GM21367 (cell line): ENCODE data around the gene BDP1.
A peak's percentile ranks its signal among the peaks of the same experiment; 100 is the strongest.
"Not testable (repeated sequence)": the region's sequence is repeated elsewhere in the genome, so short reads cannot be mapped to it uniquely, and the experiment has no call there.

Experiments
- ATAC-seq: cut with Tn5 transposase; IDR thresholded peaks from one replicate; pipeline ENCODE4 v1.9.1; 2021; ENCODE audit not compliant: unreplicated experiment

Gene BDP1

GRCh38 chr5:71569748-71570509 is 114.5 kb downstream of the BDP1 start:
- ATAC-seq, result no peak

DNA sequence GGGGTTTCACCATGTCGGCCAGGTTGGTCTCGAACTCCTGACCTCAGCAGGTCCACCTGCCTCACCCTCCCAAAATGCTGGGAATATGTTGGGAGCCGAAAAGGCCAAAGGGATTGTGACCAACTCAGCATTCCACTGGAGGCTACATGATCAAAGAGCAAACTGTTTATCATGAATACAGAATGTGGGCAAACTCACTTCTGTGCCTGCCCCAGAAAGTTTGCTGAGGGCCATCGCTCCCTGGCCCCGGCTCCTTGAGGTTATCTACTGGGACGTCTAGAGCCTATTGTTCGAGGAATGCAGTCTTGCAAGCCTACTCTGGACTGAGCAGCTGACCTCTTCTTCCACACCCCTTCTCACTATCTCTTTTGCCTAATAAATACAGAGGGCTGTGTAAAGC is 116.4 kb downstream of the BDP1 start:
- ATAC-seq, result not testable (repeated sequence)

GRCh38 chr5:71573591-71573990 is 118.1 kb downstream of the BDP1 start:
- ATAC-seq, result no peak

DNA sequence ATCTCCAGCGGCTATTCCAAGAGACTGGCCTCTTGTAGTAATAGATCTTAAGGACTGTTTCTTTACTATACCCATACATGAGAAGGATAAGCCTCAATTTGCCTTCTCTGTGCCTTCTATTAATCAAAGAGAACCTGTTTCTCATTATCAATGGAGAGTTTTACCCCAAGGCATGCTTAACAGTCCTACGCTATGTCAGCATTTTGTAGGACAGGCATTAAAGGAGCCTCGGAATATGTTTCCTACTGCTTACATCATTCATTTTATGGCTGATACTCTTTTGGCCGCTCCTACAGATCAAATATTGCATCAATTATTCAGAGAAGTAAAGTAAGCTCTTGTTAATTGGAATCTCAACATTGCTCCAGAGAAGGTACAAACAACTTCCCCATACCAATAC is 120.1 kb downstream of the BDP1 start:
- ATAC-seq, result not testable (repeated sequence)

GRCh38 chr5:71576241-71576640 is 120.8 kb downstream of the BDP1 start:
- no peak for ATAC-seq

DNA sequence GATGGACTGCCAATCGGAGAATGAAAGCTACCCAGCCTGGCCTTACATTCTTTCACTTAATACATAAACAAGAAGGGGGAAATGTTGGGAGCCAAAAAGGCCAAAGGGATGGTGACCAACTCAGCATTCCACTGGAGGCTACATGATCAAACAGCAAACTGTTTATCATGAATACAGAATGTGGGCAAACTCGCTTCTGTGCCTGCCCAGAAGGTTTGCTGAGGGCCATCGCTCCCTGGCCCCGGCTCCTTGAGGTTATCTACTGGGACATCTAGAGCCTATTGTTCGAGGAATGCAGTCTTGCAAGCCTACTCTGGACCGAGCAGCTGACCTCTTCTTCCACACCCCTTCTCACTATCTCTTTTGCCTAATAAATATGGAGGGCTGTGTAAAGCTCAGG is 122.4 kb downstream of the BDP1 start:
- not testable (repeated sequence) for ATAC-seq

DNA sequence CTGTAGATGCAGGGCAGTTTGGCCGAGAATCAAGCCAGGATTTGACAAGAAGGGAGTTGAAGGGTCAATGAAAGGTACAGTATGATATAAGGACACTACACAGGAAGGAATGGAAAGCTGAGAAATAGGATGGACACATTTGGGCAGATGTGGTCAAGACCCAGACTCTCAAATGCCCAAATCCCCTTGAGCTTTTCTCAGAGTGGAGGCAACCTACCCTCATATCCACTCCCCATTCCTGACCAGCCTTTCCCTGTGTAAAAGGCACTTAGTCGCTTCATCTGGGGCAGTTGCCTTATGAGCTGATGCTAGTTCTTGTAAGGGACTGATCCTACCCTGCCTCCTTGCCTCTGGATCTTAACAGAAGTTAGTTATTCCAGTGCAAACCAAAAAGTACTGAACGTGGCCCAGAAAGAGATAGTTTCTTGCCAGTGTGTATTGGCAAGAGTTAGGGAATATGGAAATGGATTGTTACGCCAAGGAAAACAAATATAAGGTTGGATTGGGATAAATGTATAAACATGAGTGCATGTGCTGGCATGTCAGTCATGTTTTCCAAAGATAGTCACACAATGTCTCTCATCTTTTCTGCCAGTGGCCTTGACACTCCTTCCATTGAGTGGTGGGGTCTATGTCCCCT is 127.6 kb downstream of the BDP1 start:
- no peak for ATAC-seq

- no peak for ATAC-seq
Measured at GRCh38 chr5:71586052-71586940, 130.8 kb downstream of the BDP1 start.

DNA sequence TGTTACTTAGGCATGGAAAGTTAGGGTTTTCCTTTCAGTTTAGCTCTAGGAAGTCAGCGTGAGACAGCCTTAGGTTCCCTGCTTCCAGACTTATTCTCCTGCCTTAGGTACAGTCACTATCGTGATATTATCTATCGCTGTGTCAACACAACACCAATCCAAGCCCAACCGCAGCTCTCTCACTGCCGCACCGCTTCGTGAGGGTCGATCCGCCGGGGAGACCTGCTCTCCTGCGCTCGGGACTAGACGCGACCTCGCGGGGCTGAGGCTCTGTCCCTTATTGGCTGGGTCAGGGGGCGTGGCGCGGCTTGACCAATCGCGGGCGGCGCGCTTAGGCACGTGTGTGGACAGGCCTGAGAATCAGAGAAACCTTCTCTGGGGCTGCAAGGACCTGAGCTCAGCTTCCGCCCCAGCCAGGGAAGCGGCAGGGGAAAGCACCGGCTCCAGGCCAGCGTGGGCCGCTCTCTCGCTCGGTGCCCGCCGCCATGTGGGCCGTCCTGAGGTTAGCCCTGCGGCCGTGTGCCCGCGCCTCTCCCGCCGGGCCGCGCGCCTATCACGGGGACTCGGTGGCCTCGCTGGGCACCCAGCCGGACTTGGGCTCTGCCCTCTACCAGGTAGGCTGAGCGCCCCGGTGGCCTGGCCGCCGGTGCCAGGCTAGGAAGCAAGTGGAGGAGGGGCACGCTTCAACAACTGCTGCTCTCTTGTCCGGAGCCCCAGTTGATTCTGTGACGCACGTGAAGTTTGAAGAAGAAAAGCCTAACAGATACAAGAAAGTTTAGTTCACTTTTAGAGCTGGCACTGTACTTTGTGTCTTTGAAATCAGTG is 131.7 kb downstream of the BDP1 start, which contains the start of gene MCCC2:
Gene MCCC2 (plus strand): TSS at position 400 of the 825 bp plus-strand sequence. CDS start 86 bp downstream, at position 486.
- ATAC-seq, result peak; percentile 95

GRCh38 chr5:71587766-71588532 is 132.5 kb downstream of the BDP1 start:
- ATAC-seq, result peak; percentile 2

DNA sequence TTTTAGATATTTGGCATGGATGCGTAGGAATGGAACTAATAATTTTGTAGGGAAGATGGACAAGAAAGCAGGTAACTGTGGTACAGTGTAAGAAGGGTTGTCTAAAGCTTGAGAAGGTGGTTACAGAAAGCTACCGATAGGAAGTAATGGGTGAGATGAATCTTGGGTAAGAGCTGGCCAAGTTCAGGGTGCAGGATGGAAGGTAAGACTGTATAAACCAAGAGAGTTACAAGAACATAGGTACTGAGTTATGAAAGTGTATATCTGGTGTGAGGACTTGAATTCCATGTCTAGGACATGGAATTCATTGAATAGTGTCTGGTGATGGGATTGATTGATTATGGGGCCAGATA is 133.1 kb downstream of the BDP1 start:
- no peak for ATAC-seq

GRCh38 chr5:71589903-71590302 is 134.5 kb downstream of the BDP1 start:
- ATAC-seq, result no peak

GRCh38 chr5:71591100-71591499 is 135.6 kb downstream of the BDP1 start:
- no peak for ATAC-seq

- no peak for ATAC-seq
Measured at GRCh38 chr5:71596169-71596568, 140.7 kb downstream of the BDP1 start.

- ATAC-seq, result no peak
Measured at GRCh38 chr5:71597001-71597400, 141.6 kb downstream of the BDP1 start.

- ATAC-seq, result no peak
Measured at GRCh38 chr5:71600783-71601182, 145.3 kb downstream of the BDP1 start.

DNA sequence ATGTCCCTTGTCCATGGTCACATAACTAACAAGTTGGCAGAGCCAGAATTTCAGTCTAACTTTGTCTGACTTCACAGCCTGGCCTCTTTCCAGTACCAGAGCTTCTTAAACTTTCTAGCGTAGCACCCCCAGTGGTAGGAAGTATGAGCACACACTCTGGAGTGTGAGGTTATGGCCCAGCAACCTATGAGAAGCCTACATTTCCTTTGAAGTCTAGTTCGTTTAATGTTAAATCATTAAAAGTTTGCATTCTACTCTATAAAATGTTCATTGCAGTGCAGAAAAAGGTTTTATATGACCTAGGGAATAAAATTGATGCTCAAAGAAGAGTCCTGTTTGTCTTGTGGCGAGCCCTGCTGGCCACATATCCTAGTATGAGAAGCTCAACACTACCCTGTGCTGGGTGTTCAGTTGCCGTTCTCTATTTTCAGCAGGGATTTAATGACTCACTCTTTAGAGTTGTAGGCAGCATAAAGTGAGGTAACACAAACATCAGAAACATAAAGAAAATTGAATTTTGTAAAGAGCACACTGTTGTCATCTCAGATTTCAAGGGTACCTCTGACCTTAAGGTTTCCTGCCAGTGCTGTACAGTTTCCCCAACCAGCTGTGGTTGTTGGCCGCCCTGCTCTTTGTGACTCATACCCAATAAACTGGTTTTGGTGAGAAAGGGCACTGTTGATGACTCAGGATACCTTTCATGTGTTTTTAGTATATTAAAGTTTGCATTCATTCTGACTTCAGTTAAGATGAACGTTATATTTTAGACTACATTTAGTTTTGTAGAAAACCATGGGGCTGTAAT is 146.0 kb downstream of the BDP1 start:
- peak; percentile 78 for ATAC-seq

- not testable (repeated sequence) for ATAC-seq
Measured at GRCh38 chr5:71609916-71610315, 154.5 kb downstream of the BDP1 start.

DNA sequence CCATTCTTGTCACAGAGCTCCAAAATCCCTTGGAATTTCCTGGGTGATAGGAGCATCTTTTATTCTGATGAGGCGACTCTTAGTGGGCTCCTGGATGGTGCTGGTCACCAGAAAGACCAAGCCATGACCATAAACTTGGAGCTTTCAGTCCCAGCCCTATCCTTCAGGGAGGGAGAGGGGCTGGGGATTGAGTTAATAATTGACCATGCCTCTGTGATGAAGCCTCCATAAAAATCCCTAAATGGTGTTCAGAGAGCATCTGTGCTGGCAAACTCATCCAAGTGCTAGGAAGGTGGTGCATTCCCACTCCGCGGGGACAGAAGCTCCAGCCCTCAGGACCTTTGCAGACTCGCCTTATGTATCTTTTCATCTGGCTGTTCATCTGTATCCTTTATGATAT is 160.4 kb downstream of the BDP1 start:
- no peak for ATAC-seq
